HEK293 (cell line): ENCODE results near the gene C2CD5.
A peak's percentile ranks its signal among the peaks of the same experiment; 100 is the strongest.

ENCODE experiments used
- GFI1B ChIP-seq: fragments of 450-650 bp; formaldehyde crosslinking; IDR thresholded peaks from 2 replicates; pipeline ENCODE4 v1.5.1; 2016; ENCODE audit warnings: missing biosample characterization, missing genetic modification characterization
- SCRT1 ChIP-seq: fragments of 450-650 bp; formaldehyde crosslinking; IDR thresholded peaks from 2 replicates; pipeline ENCODE4 v1.5.1; 2016; ENCODE audit warnings: missing biosample characterization, missing genetic modification characterization, borderline replicate concordance
- SCRT2 ChIP-seq: fragments of 450-650 bp; formaldehyde crosslinking; IDR thresholded peaks from 2 replicates; pipeline ENCODE4 v1.5.1; 2016; ENCODE audit warnings: missing biosample characterization, missing genetic modification characterization
- SP3 ChIP-seq: fragments of 450-650 bp; formaldehyde crosslinking; IDR thresholded peaks from 2 replicates; pipeline ENCODE4 v1.5.1; 2016; ENCODE audit warnings: missing biosample characterization, missing genetic modification characterization
- SP7 ChIP-seq: fragments of 450-650 bp; formaldehyde crosslinking; IDR thresholded peaks from 2 replicates; pipeline ENCODE4 v1.5.1; 2016; ENCODE audit warnings: missing biosample characterization, missing genetic modification characterization
- YY1 ChIP-seq: fragments of 450-650 bp; formaldehyde crosslinking; IDR thresholded peaks from 2 replicates; pipeline ENCODE4 v1.5.1; 2018; ENCODE audit warnings: missing biosample characterization, missing genetic modification characterization
- ZBTB20 ChIP-seq: fragments of 450-650 bp; formaldehyde crosslinking; IDR thresholded peaks from 2 replicates; pipeline ENCODE4 v1.5.1; 2016; ENCODE audit warnings: missing biosample characterization, missing genetic modification characterization
- ZNF214 ChIP-seq: fragments of 450-650 bp; formaldehyde crosslinking; IDR thresholded peaks from 2 replicates; pipeline ENCODE4 v1.5.1; 2017; ENCODE audit warnings: missing biosample characterization, mild to moderate bottlenecking, missing genetic modification characterization, borderline replicate concordance
- ZNF248 ChIP-seq: fragments of 450-650 bp; formaldehyde crosslinking; IDR thresholded peaks from 2 replicates; pipeline ENCODE4 v1.5.1; 2017; ENCODE audit warnings: missing biosample characterization, missing genetic modification characterization
- ZNF266 ChIP-seq: fragments of 450-650 bp; formaldehyde crosslinking; IDR thresholded peaks from 2 replicates; pipeline ENCODE4 v1.5.1; 2016; ENCODE audit warnings: missing biosample characterization, missing genetic modification characterization, low read depth
- ZNF280D ChIP-seq: fragments of 450-650 bp; formaldehyde crosslinking; IDR thresholded peaks from 2 replicates; pipeline ENCODE4 v1.5.1; 2016; ENCODE audit warnings: missing biosample characterization, missing genetic modification characterization
- ZNF324 ChIP-seq: fragments of 450-650 bp; formaldehyde crosslinking; IDR thresholded peaks from 2 replicates; pipeline ENCODE4 v1.5.1; 2016; ENCODE audit warnings: missing biosample characterization, missing genetic modification characterization
- ZNF341 ChIP-seq: fragments of 450-650 bp; formaldehyde crosslinking; IDR thresholded peaks from 2 replicates; pipeline ENCODE4; 2016; ENCODE audit warnings: low read depth, missing biosample characterization, missing genetic modification characterization
- ZNF362 ChIP-seq: fragments of 450-650 bp; formaldehyde crosslinking; IDR thresholded peaks from 2 replicates; pipeline ENCODE4 v1.5.1; 2016; ENCODE audit warnings: missing biosample characterization, missing genetic modification characterization
- ZNF433 ChIP-seq: fragments of 450-650 bp; formaldehyde crosslinking; IDR thresholded peaks from 2 replicates; pipeline ENCODE4 v1.5.1; 2016; ENCODE audit warnings: missing biosample characterization, missing genetic modification characterization, low read depth
- ZNF521 ChIP-seq: fragments of 450-650 bp; formaldehyde crosslinking; IDR thresholded peaks from 2 replicates; pipeline ENCODE4 v1.5.1; 2017; ENCODE audit warnings: missing biosample characterization, mild to moderate bottlenecking, missing genetic modification characterization
- ZNF560 ChIP-seq: fragments of 450-650 bp; formaldehyde crosslinking; IDR thresholded peaks from 2 replicates; pipeline ENCODE4 v1.5.1; 2017; ENCODE audit warnings: missing biosample characterization, missing genetic modification characterization, borderline replicate concordance
- ZNF660 ChIP-seq: fragments of 450-650 bp; IDR thresholded peaks from 2 replicates; pipeline ENCODE4 v1.5.1; 2018; ENCODE audit warnings: missing biosample characterization, mild to moderate bottlenecking, missing genetic modification characterization
- ZNF791 ChIP-seq: fragments of 450-650 bp; formaldehyde crosslinking; IDR thresholded peaks from 2 replicates; pipeline ENCODE4 v1.5.1; 2016; ENCODE audit warnings: missing biosample characterization, missing genetic modification characterization
- ZSCAN23 ChIP-seq: fragments of 450-650 bp; formaldehyde crosslinking; IDR thresholded peaks from 2 replicates; pipeline ENCODE4 v1.5.1; 2016; ENCODE audit warnings: missing biosample characterization, missing genetic modification characterization
- ZSCAN30 ChIP-seq: fragments of 450-650 bp; IDR thresholded peaks from 2 replicates; pipeline ENCODE4 v1.5.1; 2018; ENCODE audit warnings: missing biosample characterization, mild to moderate bottlenecking, missing genetic modification characterization, moderate library complexity
- TF ChIP-seq, protein P1 (sequence below): fragments of 450-650 bp; formaldehyde crosslinking; IDR thresholded peaks from 2 replicates; pipeline ENCODE4 v1.5.1; 2017; ENCODE audit warnings: missing biosample characterization, missing genetic modification characterization
- TF ChIP-seq, protein P2 (sequence below): fragments of 450-650 bp; formaldehyde crosslinking; IDR thresholded peaks from 2 replicates; pipeline ENCODE4 v1.5.1; 2016; ENCODE audit warnings: missing biosample characterization, missing genetic modification characterization, borderline replicate concordance
- TF ChIP-seq, protein P3 (sequence below): fragments of 450-650 bp; formaldehyde crosslinking; IDR thresholded peaks from 2 replicates; pipeline ENCODE4 v1.5.1; 2016; ENCODE audit warnings: missing biosample characterization, missing genetic modification characterization, low read depth
- TF ChIP-seq, protein P4 (sequence below): fragments of 450-650 bp; formaldehyde crosslinking; IDR thresholded peaks from 2 replicates; pipeline ENCODE4 v1.5.1; 2016; ENCODE audit warnings: missing biosample characterization, missing genetic modification characterization, borderline replicate concordance

C2CD5 gene

GRCh38 chr12:22544038-22544979, at the start of gene C2CD5 (continued):
- peak; percentile 89 for TF ChIP-seq SP7 (tag by site-specific recombination)
- TF ChIP-seq ZNF560: peak; percentile 49; the same call in 1 of the 2 replicates
- TF ChIP-seq ZBTB20 (tag by site-specific recombination): peak; percentile 65; the same call in 1 of the 2 replicates
- TF ChIP-seq, protein P1, sequence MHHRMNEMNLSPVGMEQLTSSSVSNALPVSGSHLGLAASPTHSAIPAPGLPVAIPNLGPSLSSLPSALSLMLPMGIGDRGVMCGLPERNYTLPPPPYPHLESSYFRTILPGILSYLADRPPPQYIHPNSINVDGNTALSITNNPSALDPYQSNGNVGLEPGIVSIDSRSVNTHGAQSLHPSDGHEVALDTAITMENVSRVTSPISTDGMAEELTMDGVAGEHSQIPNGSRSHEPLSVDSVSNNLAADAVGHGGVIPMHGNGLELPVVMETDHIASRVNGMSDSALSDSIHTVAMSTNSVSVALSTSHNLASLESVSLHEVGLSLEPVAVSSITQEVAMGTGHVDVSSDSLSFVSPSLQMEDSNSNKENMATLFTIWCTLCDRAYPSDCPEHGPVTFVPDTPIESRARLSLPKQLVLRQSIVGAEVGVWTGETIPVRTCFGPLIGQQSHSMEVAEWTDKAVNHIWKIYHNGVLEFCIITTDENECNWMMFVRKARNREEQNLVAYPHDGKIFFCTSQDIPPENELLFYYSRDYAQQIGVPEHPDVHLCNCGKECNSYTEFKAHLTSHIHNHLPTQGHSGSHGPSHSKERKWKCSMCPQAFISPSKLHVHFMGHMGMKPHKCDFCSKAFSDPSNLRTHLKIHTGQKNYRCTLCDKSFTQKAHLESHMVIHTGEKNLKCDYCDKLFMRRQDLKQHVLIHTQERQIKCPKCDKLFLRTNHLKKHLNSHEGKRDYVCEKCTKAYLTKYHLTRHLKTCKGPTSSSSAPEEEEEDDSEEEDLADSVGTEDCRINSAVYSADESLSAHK (tag by site-specific recombination): peak; percentile 66; the same call in 1 of the 2 replicates
- TF ChIP-seq ZNF341 (tag by site-specific recombination): peak; percentile 58
- no peak for TF ChIP-seq ZNF266 (tag by site-specific recombination)
- no peak for TF ChIP-seq ZNF248
- TF ChIP-seq GFI1B (tag by site-specific recombination): no peak
- TF ChIP-seq ZNF280D (tag by site-specific recombination): peak; percentile 71; the same call in 1 of the 2 replicates
- TF ChIP-seq ZSCAN30 (tag by site-specific recombination): peak; percentile 29
- TF ChIP-seq, protein P2, sequence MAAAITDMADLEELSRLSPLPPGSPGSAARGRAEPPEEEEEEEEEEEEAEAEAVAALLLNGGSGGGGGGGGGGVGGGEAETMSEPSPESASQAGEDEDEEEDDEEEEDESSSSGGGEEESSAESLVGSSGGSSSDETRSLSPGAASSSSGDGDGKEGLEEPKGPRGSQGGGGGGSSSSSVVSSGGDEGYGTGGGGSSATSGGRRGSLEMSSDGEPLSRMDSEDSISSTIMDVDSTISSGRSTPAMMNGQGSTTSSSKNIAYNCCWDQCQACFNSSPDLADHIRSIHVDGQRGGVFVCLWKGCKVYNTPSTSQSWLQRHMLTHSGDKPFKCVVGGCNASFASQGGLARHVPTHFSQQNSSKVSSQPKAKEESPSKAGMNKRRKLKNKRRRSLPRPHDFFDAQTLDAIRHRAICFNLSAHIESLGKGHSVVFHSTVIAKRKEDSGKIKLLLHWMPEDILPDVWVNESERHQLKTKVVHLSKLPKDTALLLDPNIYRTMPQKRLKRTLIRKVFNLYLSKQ: no peak
- peak; percentile 64 for TF ChIP-seq ZSCAN23 (tag by site-specific recombination)
- TF ChIP-seq, protein P3, sequence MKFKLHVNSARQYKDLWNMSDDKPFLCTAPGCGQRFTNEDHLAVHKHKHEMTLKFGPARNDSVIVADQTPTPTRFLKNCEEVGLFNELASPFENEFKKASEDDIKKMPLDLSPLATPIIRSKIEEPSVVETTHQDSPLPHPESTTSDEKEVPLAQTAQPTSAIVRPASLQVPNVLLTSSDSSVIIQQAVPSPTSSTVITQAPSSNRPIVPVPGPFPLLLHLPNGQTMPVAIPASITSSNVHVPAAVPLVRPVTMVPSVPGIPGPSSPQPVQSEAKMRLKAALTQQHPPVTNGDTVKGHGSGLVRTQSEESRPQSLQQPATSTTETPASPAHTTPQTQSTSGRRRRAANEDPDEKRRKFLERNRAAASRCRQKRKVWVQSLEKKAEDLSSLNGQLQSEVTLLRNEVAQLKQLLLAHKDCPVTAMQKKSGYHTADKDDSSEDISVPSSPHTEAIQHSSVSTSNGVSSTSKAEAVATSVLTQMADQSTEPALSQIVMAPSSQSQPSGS (tag by site-specific recombination): peak; percentile 7; the same call in 1 of the 2 replicates
- TF ChIP-seq SP3 (tag by site-specific recombination): peak; percentile 91
- no peak for TF ChIP-seq ZNF362 (tag by site-specific recombination)
- TF ChIP-seq, protein P4, sequence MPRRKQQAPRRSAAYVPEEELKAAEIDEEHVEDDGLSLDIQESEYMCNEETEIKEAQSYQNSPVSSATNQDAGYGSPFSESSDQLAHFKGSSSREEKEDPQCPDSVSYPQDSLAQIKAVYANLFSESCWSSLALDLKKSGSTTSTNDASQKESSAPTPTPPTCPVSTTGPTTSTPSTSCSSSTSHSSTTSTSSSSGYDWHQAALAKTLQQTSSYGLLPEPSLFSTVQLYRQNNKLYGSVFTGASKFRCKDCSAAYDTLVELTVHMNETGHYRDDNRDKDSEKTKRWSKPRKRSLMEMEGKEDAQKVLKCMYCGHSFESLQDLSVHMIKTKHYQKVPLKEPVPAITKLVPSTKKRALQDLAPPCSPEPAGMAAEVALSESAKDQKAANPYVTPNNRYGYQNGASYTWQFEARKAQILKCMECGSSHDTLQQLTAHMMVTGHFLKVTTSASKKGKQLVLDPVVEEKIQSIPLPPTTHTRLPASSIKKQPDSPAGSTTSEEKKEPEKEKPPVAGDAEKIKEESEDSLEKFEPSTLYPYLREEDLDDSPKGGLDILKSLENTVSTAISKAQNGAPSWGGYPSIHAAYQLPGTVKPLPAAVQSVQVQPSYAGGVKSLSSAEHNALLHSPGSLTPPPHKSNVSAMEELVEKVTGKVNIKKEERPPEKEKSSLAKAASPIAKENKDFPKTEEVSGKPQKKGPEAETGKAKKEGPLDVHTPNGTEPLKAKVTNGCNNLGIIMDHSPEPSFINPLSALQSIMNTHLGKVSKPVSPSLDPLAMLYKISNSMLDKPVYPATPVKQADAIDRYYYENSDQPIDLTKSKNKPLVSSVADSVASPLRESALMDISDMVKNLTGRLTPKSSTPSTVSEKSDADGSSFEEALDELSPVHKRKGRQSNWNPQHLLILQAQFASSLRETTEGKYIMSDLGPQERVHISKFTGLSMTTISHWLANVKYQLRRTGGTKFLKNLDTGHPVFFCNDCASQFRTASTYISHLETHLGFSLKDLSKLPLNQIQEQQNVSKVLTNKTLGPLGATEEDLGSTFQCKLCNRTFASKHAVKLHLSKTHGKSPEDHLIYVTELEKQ (tag by site-specific recombination): no peak; the same call in 1 of the 2 replicates
- peak; percentile 69; the same call in 1 of the 2 replicates for TF ChIP-seq SCRT1 (tag by site-specific recombination)
- no peak for TF ChIP-seq ZNF214 (tag by site-specific recombination)
- peak; percentile 95 for TF ChIP-seq YY1 (tag by site-specific recombination)
- no peak for TF ChIP-seq ZNF521
- peak; percentile 93 for TF ChIP-seq ZNF660 (tag by site-specific recombination)
- no peak for TF ChIP-seq ZNF433 (tag by site-specific recombination)
- peak; percentile 90 for TF ChIP-seq SCRT2 (tag by site-specific recombination)
- TF ChIP-seq ZNF324: peak; percentile 94; the same call in 1 of the 2 replicates
- no peak for TF ChIP-seq ZNF791 (tag by site-specific recombination)
